Coronary artery (tissue), 2 donors: ENCODE data around the gene PRKG1.

Experiments
- DNase-seq: peaks from one replicate; pipeline ENCODE4 v3.0.0-alpha.2; 2017; ENCODE audit warnings: low spot score
- H3K27ac ChIP-seq, 2 donors: fragments of 200-600 bp; sonication (generic); one replicate each; pipeline ENCODE4 v1.5.1; 2016 to 2019
- H3K4me3 ChIP-seq: fragments of 200-600 bp; sonication (generic); 2 replicates; pipeline ENCODE4 v1.5.1; 2016; ENCODE audit warnings: mild to moderate bottlenecking, moderate library complexity
- CTCF ChIP-seq: fragments of 200-600 bp; sonication (generic); IDR thresholded peaks from one replicate; pipeline ENCODE4 v1.5.1; 2019; ENCODE audit warnings: antibody characterized with exemption

Gene PRKG1

DNA sequence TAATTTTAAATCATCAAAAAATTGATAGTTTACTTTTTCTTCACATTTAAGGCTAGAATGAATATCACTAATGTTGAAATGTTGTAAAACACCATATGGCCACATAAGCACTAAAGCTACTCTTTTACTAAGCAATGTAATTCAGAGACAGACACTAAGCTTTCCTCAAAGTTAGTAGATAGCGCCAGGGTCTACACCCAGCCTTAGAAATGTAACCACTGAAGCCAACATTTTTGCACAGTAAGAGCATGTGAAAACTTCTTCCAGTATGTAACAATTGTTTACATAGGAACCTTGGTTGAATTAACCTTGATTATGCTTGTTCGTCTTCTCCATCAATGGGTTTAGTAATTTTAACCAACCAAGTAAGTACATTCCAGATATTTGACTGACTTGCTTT is 28.4 kb upstream of the PRKG1 start:
- DNase-seq, result no peak
- H3K4me3 ChIP-seq, result peak overlapping the region; percentile 52
- H3K27ac ChIP-seq, result peak overlapping the region; percentile 18 to 69
- no peak for TF ChIP-seq CTCF

DNA sequence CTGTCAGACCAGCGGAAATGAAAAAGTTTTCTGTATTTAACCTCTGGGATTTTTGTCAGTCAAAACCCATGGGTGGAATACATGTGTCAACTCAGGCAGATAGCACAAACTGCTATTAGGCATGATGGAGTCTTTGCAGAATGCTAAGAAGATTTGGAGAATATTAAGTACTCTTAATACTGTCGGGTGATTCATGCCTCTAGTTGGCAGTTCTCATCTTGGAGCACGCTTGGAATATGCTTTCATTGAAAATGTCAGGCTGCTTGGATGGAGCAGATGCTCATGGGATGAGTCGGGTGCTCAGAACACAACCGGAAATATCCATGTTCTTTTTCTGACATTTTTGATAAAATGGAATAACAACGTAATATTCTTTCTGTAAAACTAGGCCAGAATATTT is 27.6 kb upstream of the PRKG1 start:
- DNase-seq, result no peak
- TF ChIP-seq CTCF, result no peak
- Histone ChIP-seq H3K27ac (peak overlapping the region in 1 of 2 donors; percentile 69), H3K4me3 (peak overlapping the region; percentile 52)

DNA sequence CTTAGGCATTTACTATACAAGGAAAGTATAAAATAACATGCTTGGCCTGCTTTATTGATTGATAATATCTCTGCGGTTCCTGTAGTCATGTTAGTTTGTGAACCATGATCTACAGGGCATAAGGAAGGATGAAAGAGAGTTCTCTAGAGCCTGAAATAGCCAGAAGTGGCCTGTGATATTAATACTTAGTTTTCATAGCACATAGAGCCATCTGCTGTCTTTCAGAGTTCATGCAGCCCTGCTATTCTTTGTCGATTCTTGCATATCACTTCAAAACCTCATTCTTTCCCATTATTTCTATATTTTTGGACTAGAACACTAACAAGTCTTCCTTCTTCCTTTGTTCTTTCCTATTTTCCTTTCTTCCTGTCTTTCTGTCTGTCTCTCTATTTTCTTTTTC is 26.4 kb upstream of the PRKG1 start:
- no peak for TF ChIP-seq CTCF
- peak overlapping the region; percentile 30 to 41 for H3K27ac ChIP-seq

DNA sequence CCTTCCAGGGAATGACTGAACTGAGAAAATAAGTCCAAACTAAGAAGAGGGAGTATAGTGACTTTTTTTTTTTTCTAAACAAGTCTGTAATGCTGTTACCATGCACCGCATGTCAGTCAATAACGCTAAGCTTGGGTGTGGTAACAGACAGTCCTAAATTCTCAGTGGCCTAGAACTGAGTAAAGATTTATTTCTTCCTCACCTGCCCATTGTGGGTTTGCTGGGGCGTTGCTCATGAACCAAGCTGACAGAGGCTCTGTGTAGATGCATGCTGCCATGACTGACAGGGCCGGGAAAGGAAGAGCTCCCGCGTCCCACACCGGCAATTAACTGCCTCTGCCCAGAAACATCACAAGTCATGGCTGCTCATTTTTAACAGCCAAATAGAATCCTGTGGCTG is 25.5 kb upstream of the PRKG1 start:
- Histone ChIP-seq H3K27ac (no peak overlapping the region), H3K4me3 (no peak overlapping the region)
- no peak for TF ChIP-seq CTCF
- no peak for DNase-seq

More for the DNA sequence above, 26.4 kb upstream of the PRKG1 start:
- H3K4me3 ChIP-seq, result no peak overlapping the region
- DNase-seq, result no peak

DNA sequence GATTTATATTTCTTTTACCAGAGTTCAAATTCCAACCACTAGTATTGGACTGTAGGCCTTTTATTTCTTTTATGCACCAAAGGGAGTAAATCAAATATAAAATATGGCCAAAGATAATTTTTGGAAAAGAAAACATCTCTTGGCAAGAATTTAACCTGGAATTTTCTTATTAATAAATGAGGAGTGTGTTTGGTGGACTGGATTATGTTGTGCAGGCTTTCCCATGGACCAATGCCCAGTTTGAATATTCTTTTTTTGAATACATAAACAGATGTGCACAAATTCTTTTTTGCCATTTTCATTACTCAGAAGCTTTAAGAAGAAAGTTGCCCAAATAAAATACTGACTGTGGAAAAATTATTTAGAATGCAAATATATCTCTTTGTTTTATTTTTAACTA is 22.1 kb upstream of the PRKG1 start:
- H3K27ac ChIP-seq, result peak overlapping the region; percentile 6 to 36
- no peak for DNase-seq
- H3K4me3 ChIP-seq, result no peak overlapping the region
- TF ChIP-seq CTCF, result no peak

- no peak for TF ChIP-seq CTCF
- DNase-seq, result no peak
- no peak overlapping the region for H3K4me3 ChIP-seq
- H3K27ac ChIP-seq, result no peak overlapping the region
Measured at GRCh38 chr10:51057925-51058324, 16.4 kb upstream of the PRKG1 start.

- H3K4me3 ChIP-seq, result no peak overlapping the region
- no peak overlapping the region for H3K27ac ChIP-seq
- DNase-seq, result no peak
- TF ChIP-seq CTCF, result no peak
Measured at GRCh38 chr10:51063166-51063565, 11.1 kb upstream of the PRKG1 start.
